Nephron progenitor cell (in vitro differentiated cells): Measurements from ENCODE around the gene CC2D2A.

Source experiments
- DNase-seq: peaks from one replicate; pipeline ENCODE4 v3.0.0; 2021
- H3K27ac Mint-ChIP-seq: 2 replicates; pipeline ENCODE4 v1.8.0; 2021; ENCODE audit warnings: mild to moderate bottlenecking, moderate library complexity, mixed read lengths
- H3K27me3 Mint-ChIP-seq: 2 replicates; pipeline ENCODE4 v1.8.0; 2021; ENCODE audit warnings: mild to moderate bottlenecking, low read depth, mixed read lengths; ENCODE audit not compliant: poor library complexity
- H3K36me3 Mint-ChIP-seq: 2 replicates; pipeline ENCODE4 v1.8.0; 2021; ENCODE audit warnings: low read depth, mixed read lengths
- H3K4me1 Mint-ChIP-seq: 2 replicates; pipeline ENCODE4 v1.8.0; 2021; ENCODE audit warnings: mixed read lengths
- H3K4me3 Mint-ChIP-seq: 2 replicates; pipeline ENCODE4 v1.8.0; 2021; ENCODE audit warnings: mild to moderate bottlenecking, moderate library complexity, mixed read lengths
- H3K9me3 Mint-ChIP-seq: 2 replicates; pipeline ENCODE4 v1.8.0; 2021; ENCODE audit warnings: mild to moderate bottlenecking, moderate library complexity, mixed read lengths
- TF ChIP-seq, protein P1 (sequence below): fragments of 200-600 bp; sonication (generic); IDR thresholded peaks from 2 replicates; pipeline ENCODE4 v1.5.0; 2021; ENCODE audit warnings: antibody characterized with exemption

Gene CC2D2A

DNA sequence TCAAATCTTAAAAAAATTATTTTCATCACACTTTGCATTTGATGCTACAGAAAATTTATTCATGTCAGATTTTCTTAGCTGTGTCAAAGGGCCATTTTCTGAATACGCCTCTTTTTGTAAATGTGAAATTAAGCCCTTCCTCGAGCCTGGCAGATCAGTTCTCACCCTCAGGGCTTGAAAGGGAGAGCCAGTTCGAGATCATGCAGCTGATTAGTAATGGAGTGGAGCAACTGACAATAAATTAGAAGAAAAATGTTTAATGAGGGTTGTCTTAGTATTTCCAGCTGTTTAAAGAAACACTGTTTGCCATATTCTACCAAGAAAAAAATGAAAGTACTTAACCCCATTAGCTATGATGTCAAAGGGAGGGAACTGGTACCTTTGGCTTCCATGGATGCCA is 28.7 kb downstream of the CC2D2A start:
- H3K4me3 Mint-ChIP-seq = no peak overlapping the region
- H3K27ac Mint-ChIP-seq = no peak overlapping the region
- H3K27me3 Mint-ChIP-seq = no peaks in the 10 kb centered on the region
- TF ChIP-seq, protein P1, sequence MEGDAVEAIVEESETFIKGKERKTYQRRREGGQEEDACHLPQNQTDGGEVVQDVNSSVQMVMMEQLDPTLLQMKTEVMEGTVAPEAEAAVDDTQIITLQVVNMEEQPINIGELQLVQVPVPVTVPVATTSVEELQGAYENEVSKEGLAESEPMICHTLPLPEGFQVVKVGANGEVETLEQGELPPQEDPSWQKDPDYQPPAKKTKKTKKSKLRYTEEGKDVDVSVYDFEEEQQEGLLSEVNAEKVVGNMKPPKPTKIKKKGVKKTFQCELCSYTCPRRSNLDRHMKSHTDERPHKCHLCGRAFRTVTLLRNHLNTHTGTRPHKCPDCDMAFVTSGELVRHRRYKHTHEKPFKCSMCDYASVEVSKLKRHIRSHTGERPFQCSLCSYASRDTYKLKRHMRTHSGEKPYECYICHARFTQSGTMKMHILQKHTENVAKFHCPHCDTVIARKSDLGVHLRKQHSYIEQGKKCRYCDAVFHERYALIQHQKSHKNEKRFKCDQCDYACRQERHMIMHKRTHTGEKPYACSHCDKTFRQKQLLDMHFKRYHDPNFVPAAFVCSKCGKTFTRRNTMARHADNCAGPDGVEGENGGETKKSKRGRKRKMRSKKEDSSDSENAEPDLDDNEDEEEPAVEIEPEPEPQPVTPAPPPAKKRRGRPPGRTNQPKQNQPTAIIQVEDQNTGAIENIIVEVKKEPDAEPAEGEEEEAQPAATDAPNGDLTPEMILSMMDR = no peak
- peaks cover 8% of the 10 kb centered on the region for H3K4me1 Mint-ChIP-seq
- no peak for DNase-seq
- H3K9me3 Mint-ChIP-seq = peaks cover 22% of the 10 kb centered on the region
- H3K36me3 Mint-ChIP-seq = peaks cover 41% of the 10 kb centered on the region

DNA sequence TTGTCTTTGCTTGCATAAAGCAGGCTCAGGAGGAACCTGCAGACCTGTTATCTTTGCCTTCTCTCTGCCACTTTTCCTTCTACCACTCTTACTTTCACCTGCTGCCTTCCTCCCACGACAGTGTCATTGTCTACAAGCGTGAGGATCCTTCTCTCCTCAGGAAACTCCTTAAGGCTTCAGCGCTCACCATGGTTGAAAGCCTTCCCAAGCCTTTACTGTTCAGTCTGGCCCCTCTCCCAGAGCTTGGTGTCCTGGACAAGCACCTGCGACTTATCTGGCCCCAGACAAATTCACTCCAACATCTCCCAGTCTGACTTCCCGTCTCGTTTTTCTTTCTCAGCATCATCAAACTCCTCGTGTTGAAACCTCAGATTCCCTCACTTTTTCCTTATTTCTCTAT is 31.0 kb downstream of the CC2D2A start:
- TF ChIP-seq, protein P1 = no peak
- no peak for DNase-seq
- peak overlapping the region; percentile 29 for H3K27ac Mint-ChIP-seq
- H3K27me3 Mint-ChIP-seq = no peaks in the 10 kb centered on the region
- H3K36me3 Mint-ChIP-seq = peaks cover 45% of the 10 kb centered on the region
- peaks cover 14% of the 10 kb centered on the region for H3K4me1 Mint-ChIP-seq
- H3K4me3 Mint-ChIP-seq = no peak overlapping the region
- H3K9me3 Mint-ChIP-seq = peaks cover 22% of the 10 kb centered on the region

DNA sequence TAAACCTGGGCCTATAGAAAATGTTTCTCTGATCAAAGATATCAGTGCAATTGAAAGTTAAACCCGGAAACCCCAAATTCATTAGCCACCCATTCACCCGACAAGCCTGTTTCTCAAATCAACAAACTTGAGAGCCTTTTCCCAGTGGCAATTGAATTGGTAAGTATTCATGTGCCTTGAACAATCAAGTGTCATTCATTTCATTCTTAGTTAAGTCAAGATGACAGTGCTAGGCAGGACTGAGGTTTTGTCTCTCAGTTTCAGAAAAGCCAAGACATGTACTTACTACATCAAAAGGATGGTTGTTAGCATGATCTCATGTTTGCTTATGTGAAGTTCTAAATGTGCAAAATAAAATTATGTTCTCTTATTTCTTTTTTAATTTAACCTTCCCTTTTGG is 32.3 kb downstream of the CC2D2A start:
- H3K4me1 Mint-ChIP-seq = peaks cover 14% of the 10 kb centered on the region
- H3K27me3 Mint-ChIP-seq = no peaks in the 10 kb centered on the region
- H3K27ac Mint-ChIP-seq = no peak overlapping the region
- peaks cover 11% of the 10 kb centered on the region for H3K9me3 Mint-ChIP-seq
- no peak overlapping the region for H3K4me3 Mint-ChIP-seq
- DNase-seq = no peak
- peaks cover 42% of the 10 kb centered on the region for H3K36me3 Mint-ChIP-seq
- TF ChIP-seq, protein P1 = no peak

DNA sequence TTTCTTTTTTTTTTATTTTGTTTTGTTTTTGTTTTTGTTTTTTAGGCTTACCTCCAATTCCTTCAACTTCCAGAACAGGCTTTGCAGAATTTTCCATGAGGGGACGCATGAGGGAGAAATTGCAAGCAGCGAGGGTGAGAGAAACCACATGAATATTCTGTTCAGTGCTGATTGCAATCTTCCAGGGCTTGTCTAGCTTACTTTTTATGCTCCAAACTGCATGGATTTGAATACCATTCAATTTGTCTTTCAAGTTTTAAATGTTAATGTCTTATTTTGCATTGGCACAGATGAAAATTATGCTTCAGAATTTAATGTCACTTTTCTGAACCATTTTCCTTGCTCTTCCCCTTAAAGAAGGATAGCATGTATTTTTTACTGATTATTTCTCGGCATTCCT is 32.7 kb downstream of the CC2D2A start:
- TF ChIP-seq, protein P1 = no peak
- H3K27me3 Mint-ChIP-seq = no peaks in the 10 kb centered on the region
- H3K36me3 Mint-ChIP-seq = peaks cover 42% of the 10 kb centered on the region
- H3K9me3 Mint-ChIP-seq = peaks cover 7% of the 10 kb centered on the region
- no peak overlapping the region for H3K27ac Mint-ChIP-seq
- H3K4me3 Mint-ChIP-seq = no peak overlapping the region
- no peak for DNase-seq
- H3K4me1 Mint-ChIP-seq = peaks cover 14% of the 10 kb centered on the region

DNA sequence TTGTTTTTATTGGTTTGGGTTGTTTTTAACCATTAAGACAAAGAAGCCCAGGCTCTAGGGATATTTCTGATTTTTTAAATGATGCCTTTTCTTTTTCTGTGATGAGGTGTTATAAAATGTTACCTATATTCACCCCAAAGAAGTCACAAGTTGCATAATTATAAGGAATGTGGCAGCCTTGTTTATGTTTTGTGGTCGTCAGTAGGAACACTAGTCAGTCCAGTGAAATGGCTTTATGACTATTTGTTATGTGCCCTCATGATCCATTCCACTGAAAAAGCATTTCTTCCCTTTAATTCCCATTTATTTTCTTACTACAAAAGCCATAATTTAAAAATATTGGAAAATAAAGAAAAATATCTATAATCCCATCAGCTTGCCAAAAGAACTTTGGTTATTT is 34.4 kb downstream of the CC2D2A start:
- Mint-ChIP-seq H3K36me3 (peaks cover 51% of the 10 kb centered on the region), H3K4me1 (peaks cover 14% of the 10 kb centered on the region), H3K27ac (no peak overlapping the region), H3K4me3 (no peak overlapping the region), H3K9me3 (no peaks in the 10 kb centered on the region), H3K27me3 (no peaks in the 10 kb centered on the region)
- TF ChIP-seq, protein P1 = no peak
- DNase-seq = no peak

DNA sequence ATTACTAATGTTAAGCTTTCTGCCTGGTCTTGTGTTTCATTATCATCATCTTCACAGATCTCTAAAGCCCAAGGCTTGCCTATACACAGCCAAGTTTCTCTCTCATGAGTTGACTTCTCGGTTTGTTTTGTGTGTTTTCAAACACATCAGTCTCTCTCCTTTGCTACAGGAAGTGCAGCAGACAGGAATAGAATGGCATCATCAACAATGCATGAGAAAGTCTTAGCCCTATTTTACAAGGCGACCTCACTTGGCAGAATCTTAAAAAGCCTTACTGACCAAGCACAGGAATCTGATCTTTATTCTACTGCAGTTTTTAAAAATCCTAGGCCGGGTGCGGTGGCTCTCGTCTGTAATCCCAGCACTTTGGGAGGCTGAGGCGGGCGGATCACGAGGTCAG is 36.8 kb downstream of the CC2D2A start:
- Mint-ChIP-seq H3K4me3 (no peak overlapping the region), H3K4me1 (peaks cover 6% of the 10 kb centered on the region), H3K27ac (peak overlapping the region; percentile 60), H3K36me3 (peaks cover 75% of the 10 kb centered on the region), H3K9me3 (no peaks in the 10 kb centered on the region), H3K27me3 (no peaks in the 10 kb centered on the region)
- TF ChIP-seq, protein P1 = no peak
- DNase-seq = no peak
